Endothelial cell of umbilical vein (primary cell): ENCODE data around the gene RASD1. TPM values are rescaled to one million over a fixed set of nuclear protein-coding genes. Genes with fewer than 3 reads are reported as not detected.

Experiments used
- BruUV-seq: library from RNA; stranded (reverse); fragments of 400-500 nt; replicated peaks from 2 replicates; lab custom pipeline; 2021; lab: Mats Ljungman, UMichigan
- CTCF ChIA-PET: fragments of 300-600, 350-600 bp; sonication (Branson Sonifier 250); formaldehyde crosslinking; loops from one replicate; lab custom pipeline; 2021; ENCODE audit warnings: antibody characterized with exemption, inconsistent platforms; lab: Charles Lee
- POLR2A ChIA-PET: fragments of 300-600, 350-600 bp; sonication (Branson Sonifier 250); formaldehyde crosslinking; loops from one replicate; lab custom pipeline; 2021; ENCODE audit warnings: antibody characterized with exemption, inconsistent platforms; lab: Charles Lee
- DNase-seq: peaks from one replicate; pipeline ENCODE4 v3.0.0-alpha.2; 2011; ENCODE audit warnings: low read depth, low spot score
- FAIRE-seq: peaks from 2 replicates; lab custom pipeline; 2011; peaks lifted over from hg19 to GRCh38; lab: Jason Lieb, UNC
- H2AFZ ChIP-seq: 2 replicates; pipeline ENCODE4 v1.6.0; 2012; ENCODE audit warnings: low read depth, low read length, control low read depth, inconsistent platforms
- H3K27ac ChIP-seq: 2 replicates; pipeline ENCODE4 v1.5.1; 2011; ENCODE audit warnings: low read depth, mild to moderate bottlenecking, control low read depth, low read length, moderate library complexity; ENCODE audit not compliant: insufficient read depth
- H3K27me3 ChIP-seq, 2 experiments: 2 replicates each; pipeline versions ENCODE4 v1.6.0 to v1.6.1; 2011; ENCODE audit warnings: low read length in 2 of 2, mixed read lengths in 1 of 2; ENCODE audit not compliant: control insufficient read depth in 2 of 2, insufficient read depth in 2 of 2
- H3K36me3 ChIP-seq, 2 experiments: 2 replicates in 1 of 2; 3 replicates in 1 of 2; pipeline ENCODE4 v1.5.1; 2011; ENCODE audit warnings: low read length in 2 of 2, mild to moderate bottlenecking in 1 of 2, moderate library complexity in 1 of 2; ENCODE audit not compliant: control insufficient read depth in 2 of 2, insufficient read depth in 2 of 2; ENCODE audit errors: extremely low read depth in 1 of 2
- H3K4me1 ChIP-seq: 3 replicates; pipeline ENCODE4 v1.5.1; 2011; ENCODE audit warnings: mild to moderate bottlenecking, low read length; ENCODE audit not compliant: control insufficient read depth, insufficient read depth; ENCODE audit errors: extremely low read depth
- H3K4me2 ChIP-seq: 2 replicates; pipeline ENCODE4 v1.6.1; 2011; ENCODE audit warnings: low read length, control low read depth, mixed read lengths; ENCODE audit not compliant: insufficient read depth
- H3K4me3 ChIP-seq, 3 experiments: fragments of 200-600 bp in 1 of 3; sonication (generic), shearing (Covaris generic) in 1 of 3; replicated peaks in 1 of 3; 2 replicates each; pipeline ENCODE4 v1.5.1; 2011 to 2016; ENCODE audit warnings: control low read depth in 3 of 3, low read length in 3 of 3, mild to moderate bottlenecking in 2 of 3, inconsistent platforms in 1 of 3, low read depth in 1 of 3, moderate library complexity in 1 of 3; ENCODE audit not compliant: insufficient read depth in 1 of 3
- H3K79me2 ChIP-seq: 2 replicates; pipeline ENCODE4 v1.6.0; 2012; ENCODE audit warnings: low read length, inconsistent platforms; ENCODE audit not compliant: control insufficient read depth, insufficient read depth
- H3K9ac ChIP-seq: replicated peaks from 2 replicates; pipeline ENCODE3; 2011; ENCODE audit warnings: low read length, control low read depth; ENCODE audit not compliant: insufficient read depth; ENCODE audit errors: extremely low read depth
- H3K9me1 ChIP-seq: replicated peaks from 3 replicates; pipeline ENCODE4 v1.6.0; 2011; ENCODE audit warnings: mild to moderate bottlenecking, low read length; ENCODE audit not compliant: control insufficient read depth, insufficient read depth; ENCODE audit errors: extremely low read depth
- H3K9me3 ChIP-seq: replicated peaks from 2 replicates; pipeline ENCODE4 v1.5.1; 2012; ENCODE audit warnings: low read length, inconsistent platforms; ENCODE audit not compliant: control insufficient read depth, insufficient read depth
- H4K20me1 ChIP-seq: replicated peaks from 2 replicates; pipeline ENCODE3; 2011; ENCODE audit warnings: mild to moderate bottlenecking, low read length; ENCODE audit not compliant: control insufficient read depth, insufficient read depth; ENCODE audit errors: extremely low read depth
- CTCF ChIP-seq, 2 donors: IDR thresholded peaks; 1 replicate in 1 of 2; 2 replicates in 1 of 2; pipeline ENCODE4 v1.5.1; 2011; ENCODE audit warnings: low read length in 2 of 2, mild to moderate bottlenecking in 2 of 2, moderate library complexity in 2 of 2, control low read depth in 1 of 2, inconsistent platforms in 1 of 2, low read depth in 1 of 2; ENCODE audit not compliant: insufficient read depth in 1 of 2; ENCODE audit errors: extremely low read depth in 1 of 2
- EZH2 ChIP-seq: IDR thresholded peaks from 2 replicates; pipeline ENCODE4 v1.6.1; 2012; ENCODE audit warnings: borderline replicate concordance, low read depth, mild to moderate bottlenecking, moderate library complexity, low read length, inconsistent platforms; ENCODE audit not compliant: severe bottlenecking
- FOS ChIP-seq: IDR thresholded peaks from 2 replicates; pipeline ENCODE4 v1.6.1; 2011; ENCODE audit warnings: mild to moderate bottlenecking, low read length, moderate library complexity, borderline replicate concordance; ENCODE audit not compliant: insufficient read depth
- GATA2 ChIP-seq: IDR thresholded peaks from 2 replicates; pipeline ENCODE4 v1.7.0; 2011; ENCODE audit warnings: low read depth, mild to moderate bottlenecking, moderate library complexity, mixed read lengths, low read length; ENCODE audit not compliant: insufficient read length, insufficient read depth
- JUN ChIP-seq: IDR thresholded peaks from 2 replicates; pipeline ENCODE4 v1.6.1; 2011; ENCODE audit warnings: borderline replicate concordance, low read depth; ENCODE audit not compliant: insufficient read length, insufficient read depth
- MAX ChIP-seq: IDR thresholded peaks from 2 replicates; pipeline ENCODE4 v1.6.1; 2011; ENCODE audit not compliant: insufficient read depth, insufficient read length
- MYC ChIP-seq: IDR thresholded peaks from one replicate; pipeline ENCODE4 v1.6.1; 2011; ENCODE audit warnings: mild to moderate bottlenecking, low read depth, low read length
- POLR2A ChIP-seq: IDR thresholded peaks from 2 replicates; pipeline ENCODE4 v1.6.1; 2012; ENCODE audit warnings: low read depth, mild to moderate bottlenecking, control low read depth, low read length
- POLR2AphosphoS5 ChIP-seq: IDR thresholded peaks from 2 replicates; pipeline ENCODE4 v1.6.1; 2012; ENCODE audit warnings: low read depth, mild to moderate bottlenecking, control low read depth, low read length, moderate library complexity; ENCODE audit not compliant: insufficient read depth
- dilution Hi-C: fragments of 300-500 bp; cut with MboI; formaldehyde crosslinking; loops from one replicate; pipeline ENCODE4 v1.15.0; 2019; ENCODE audit warnings: low sequenced_read_pairs; ENCODE audit not compliant: extremely low pct_ligation_motif_present
- intact Hi-C: fragments of 100-400 bp; cut with micrococcal nuclease; formaldehyde crosslinking; loops from one replicate; pipeline ENCODE4 v1.10.0; 2022
- polyA plus RNA-seq, 4 experiments: library from polyadenylated mRNA; depleted of rRNA in 3 of 4; stranded (reverse) in 3 of 4; unstranded in 1 of 4; fragments of >200 nt; gene quantifications; 2 replicates each; pipeline versions ENCODE4 v1.2.1 to v1.2.3, GENCODE V29; 2011 to 2012; ENCODE audit warnings: missing spikeins in 1 of 4
- total RNA-seq: library from RNA; stranded (reverse); gene quantifications from 2 replicates; pipeline ENCODE4 v1.2.3, GENCODE V29; 2021

The RASD1 gene
- total and polyA plus RNA-seq, 2 donors (not counting 3 experiments of a cell fraction or from before 2014, with no cell fraction given): 4.2 to 15.7 TPM

GRCh38 chr17:17514361-17514992 is 18.3 kb upstream of the RASD1 start:
- no peaks in the 10 kb centered on the region for H3K4me1 ChIP-seq
- dilution Hi-C loops (no loop called here), intact Hi-C loops (no loop called here)
- no peak overlapping the region for H3K4me2 ChIP-seq
- ChIA-PET POLR2A (no interaction called here), CTCF (interaction anchor here (0.7 to 1.2 kb wide), 2 partner anchors 18 to 33 kb away, joined by 3 to 8 read pairs; partner anchors contain the start of gene RASD1)
- no TSS peak for BruUV-seq
- H3K4me3 ChIP-seq: no peak overlapping the region
- TF ChIP-seq MAX (no peak), CTCF (IDR thresholded peaks at IDR 0.05; ENCODE audit: extremely low read depth in 1 of 2, insufficient read depth in 1 of 2, low read depth in 1 of 2, low read length in 2 of 2) (no peak), POLR2AphosphoS5 (no peak), FOS (no peak), EZH2 (no peak), GATA2 (no peak), POLR2A (no peak), JUN (no peak), MYC (no peak)
- no peaks in the 10 kb centered on the region for H3K36me3 ChIP-seq
- DNase-seq (no peak), FAIRE-seq (no peak)
- H3K27me3 ChIP-seq: no peaks in the 10 kb centered on the region
- no peaks in the 10 kb centered on the region for H3K9me3 ChIP-seq
- no peak overlapping the region for H3K27ac ChIP-seq
- no peak overlapping the region for H3K9ac ChIP-seq
- no peaks in the 10 kb centered on the region for H3K9me1 ChIP-seq
- no peaks in the 10 kb centered on the region for H3K79me2 ChIP-seq
- H2AFZ ChIP-seq: no peak overlapping the region
- H4K20me1 ChIP-seq: no peaks in the 10 kb centered on the region
